Karpas-422 (cell line): ENCODE measurements around the gene NCMAP. TPM values are rescaled to one million over a fixed set of nuclear protein-coding genes. Genes with fewer than 3 reads are reported as not detected.

Source experiments
- DNase-seq: peaks from one replicate; pipeline ENCODE4 v3.0.0-alpha.2; 2015
- H2AFZ ChIP-seq: fragments of 200-600 bp; sonication (generic); 2 replicates; pipeline ENCODE4 v1.6.1; 2014; ENCODE audit warnings: antibody characterized with exemption, low read length, mixed read lengths
- H3K27ac ChIP-seq: fragments of 200-600 bp; sonication (generic); 2 replicates; pipeline ENCODE4 v1.5.1; 2014; ENCODE audit warnings: mild to moderate bottlenecking, low read length, moderate library complexity
- H3K27me3 ChIP-seq: fragments of 200-600 bp; sonication (generic); 2 replicates; pipeline ENCODE4 v1.6.1; 2014; ENCODE audit warnings: low read length, mixed read lengths
- H3K36me3 ChIP-seq: fragments of 200-600 bp; sonication (generic); 2 replicates; pipeline ENCODE4 v1.6.1; 2014; ENCODE audit warnings: low read length, mixed read lengths; ENCODE audit not compliant: insufficient read depth
- H3K4me1 ChIP-seq: fragments of 200-600 bp; sonication (generic); 2 replicates; pipeline ENCODE4 v1.6.1; 2014; ENCODE audit warnings: mild to moderate bottlenecking, low read length, mixed read lengths
- H3K4me2 ChIP-seq: fragments of 200-600 bp; sonication (generic); 2 replicates; pipeline ENCODE4 v1.6.1; 2014; ENCODE audit warnings: low read length, low read depth, mild to moderate bottlenecking; ENCODE audit not compliant: poor library complexity, severe bottlenecking
- H3K4me3 ChIP-seq: fragments of 200-600 bp; sonication (generic); 2 replicates; pipeline ENCODE4 v1.5.1; 2014; ENCODE audit warnings: mild to moderate bottlenecking, antibody characterized with exemption, low read length, mixed read lengths
- H3K79me2 ChIP-seq: fragments of 200-600 bp; sonication (generic); 2 replicates; pipeline ENCODE4 v1.6.1; 2014; ENCODE audit warnings: mild to moderate bottlenecking, low read length, mixed read lengths
- H3K9ac ChIP-seq: fragments of 200-600 bp; sonication (generic); 2 replicates; pipeline ENCODE4 v1.6.0; 2014; ENCODE audit warnings: low read length
- H3K9me2 ChIP-seq: fragments of 200-600 bp; sonication (generic), shearing (Covaris generic); replicated peaks from 2 replicates; pipeline ENCODE4 v1.6.0; 2014; ENCODE audit warnings: mild to moderate bottlenecking, low read length, moderate library complexity; ENCODE audit not compliant: insufficient read depth
- H3K9me3 ChIP-seq: fragments of 300-700, 200-600 bp; sonication (generic); 2 replicates; pipeline ENCODE4 v1.6.1; 2014; ENCODE audit warnings: low read length, mixed read lengths
- H4K20me1 ChIP-seq: fragments of 200-600 bp; sonication (generic); 2 replicates; pipeline ENCODE4 v1.6.1; 2014; ENCODE audit warnings: mild to moderate bottlenecking, antibody characterized with exemption, low read length, low read depth; ENCODE audit not compliant: insufficient read depth
- total RNA-seq: library from RNA; depleted of rRNA; stranded (reverse); fragments of >200 nt; shearing (Covaris generic); gene quantifications from 2 replicates; pipeline ENCODE4 v1.2.3, GENCODE V29; 2014; ENCODE audit warnings: low replicate concordance

Gene NCMAP
- total RNA-seq, 1 experiment from 2014 or later: not detected

- H3K79me2 ChIP-seq: no peaks in the 10 kb centered on the region
- peak overlapping the region; percentile 85 for H3K4me2 ChIP-seq
- H4K20me1 ChIP-seq: no peaks in the 10 kb centered on the region
- H3K9ac ChIP-seq: peak overlapping the region; percentile 52
- peak overlapping the region; percentile 86 for H3K27ac ChIP-seq
- peak overlapping the region; percentile 66 for H3K4me3 ChIP-seq
- H3K4me1 ChIP-seq: peaks cover 56% of the 10 kb centered on the region
- no peaks in the 10 kb centered on the region for H3K27me3 ChIP-seq
- H2AFZ ChIP-seq: peak overlapping the region; percentile 80
- H3K9me3 ChIP-seq: no peaks in the 10 kb centered on the region
- H3K9me2 ChIP-seq: no peaks in the 10 kb centered on the region
- DNase-seq: peak; percentile 84
- H3K36me3 ChIP-seq: no peaks in the 10 kb centered on the region
Observed at GRCh38 chr1:24536391-24536840, 19.5 kb upstream of the NCMAP start.

DNA sequence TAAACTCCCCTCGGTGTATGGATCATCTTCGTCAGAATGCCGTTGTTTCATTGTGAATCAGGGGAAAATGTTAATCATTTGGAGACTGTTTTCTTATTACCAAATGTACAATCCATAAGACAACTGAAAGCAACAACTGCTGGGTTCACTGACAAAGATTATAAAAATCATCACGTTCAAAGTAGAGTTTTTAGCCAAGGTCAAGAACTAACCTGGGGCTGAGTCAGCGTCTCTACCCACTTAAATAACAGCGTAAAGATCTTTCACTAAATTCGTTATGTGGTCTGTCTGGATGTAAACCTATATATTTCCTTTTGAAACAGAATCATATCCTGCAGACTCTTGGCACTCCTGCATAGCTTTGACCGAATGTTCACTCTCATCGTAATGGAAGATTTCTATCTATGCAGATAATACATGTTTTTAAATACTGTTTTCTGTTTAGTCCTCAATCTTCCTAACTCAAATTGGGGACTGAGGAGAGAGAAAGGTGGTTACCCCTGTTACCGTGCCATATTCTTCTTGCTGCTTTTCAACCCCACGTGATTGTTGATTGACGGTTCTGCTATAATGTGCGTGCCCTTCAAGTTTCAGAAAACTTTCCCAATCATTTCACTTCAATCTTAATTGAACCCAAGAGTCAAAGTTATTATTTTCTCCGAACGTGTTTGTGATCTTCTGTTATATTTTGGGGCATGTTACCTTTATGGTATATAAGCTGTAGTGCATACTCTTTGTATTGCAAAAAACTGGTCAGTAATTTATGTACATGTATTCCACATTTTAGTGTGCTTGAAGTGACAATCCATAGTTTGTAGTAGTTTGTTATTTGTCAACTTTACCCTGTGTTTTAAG lies 15.6 kb upstream of the NCMAP start:
- H3K27me3 ChIP-seq: no peaks in the 10 kb centered on the region
- H3K9me2 ChIP-seq: no peaks in the 10 kb centered on the region
- no peaks in the 10 kb centered on the region for H4K20me1 ChIP-seq
- peaks cover 54% of the 10 kb centered on the region for H3K4me1 ChIP-seq
- H3K36me3 ChIP-seq: no peaks in the 10 kb centered on the region
- H3K4me2 ChIP-seq: peak overlapping the region; percentile 20
- peak overlapping the region; percentile 4; the same call in 1 of the 2 replicates for H2AFZ ChIP-seq
- no peaks in the 10 kb centered on the region for H3K9me3 ChIP-seq
- H3K4me3 ChIP-seq: no peak overlapping the region
- H3K79me2 ChIP-seq: no peaks in the 10 kb centered on the region
- no peak for DNase-seq
- no peak overlapping the region for H3K27ac ChIP-seq
- no peak overlapping the region for H3K9ac ChIP-seq

- peak overlapping the region; percentile 4; the same call in 1 of the 2 replicates for H2AFZ ChIP-seq
- H3K9me2 ChIP-seq: no peaks in the 10 kb centered on the region
- H3K27me3 ChIP-seq: no peaks in the 10 kb centered on the region
- H3K4me2 ChIP-seq: peak overlapping the region; percentile 20
- H3K36me3 ChIP-seq: no peaks in the 10 kb centered on the region
- H3K4me1 ChIP-seq: peaks cover 46% of the 10 kb centered on the region
- no peaks in the 10 kb centered on the region for H3K79me2 ChIP-seq
- H3K9me3 ChIP-seq: no peaks in the 10 kb centered on the region
- no peak overlapping the region for H3K9ac ChIP-seq
- peak; percentile 51 for DNase-seq
- no peak overlapping the region for H3K4me3 ChIP-seq
- no peak overlapping the region for H3K27ac ChIP-seq
- no peaks in the 10 kb centered on the region for H4K20me1 ChIP-seq
Observed at GRCh38 chr1:24540906-24541710, 14.8 kb upstream of the NCMAP start.

GRCh38 chr1:24541711-24542346 lies 14.1 kb upstream of the NCMAP start:
- Histone ChIP-seq H3K4me1 (peaks cover 38% of the 10 kb centered on the region), H3K27ac (no peak overlapping the region), H3K4me3 (no peak overlapping the region), H3K9me3 (no peaks in the 10 kb centered on the region), H3K9ac (no peak overlapping the region), H4K20me1 (no peaks in the 10 kb centered on the region), H2AFZ (no peak overlapping the region), H3K4me2 (no peak overlapping the region), H3K79me2 (no peaks in the 10 kb centered on the region), H3K36me3 (no peaks in the 10 kb centered on the region), H3K9me2 (no peaks in the 10 kb centered on the region), H3K27me3 (no peaks in the 10 kb centered on the region)
- peak; percentile 46 for DNase-seq

GRCh38 chr1:24544239-24544638 lies 11.6 kb upstream of the NCMAP start:
- no peaks in the 10 kb centered on the region for H3K9me3 ChIP-seq
- H3K4me2 ChIP-seq: no peak overlapping the region
- no peaks in the 10 kb centered on the region for H3K79me2 ChIP-seq
- H3K4me3 ChIP-seq: no peak overlapping the region
- no peaks in the 10 kb centered on the region for H3K9me2 ChIP-seq
- no peak for DNase-seq
- H3K27me3 ChIP-seq: no peaks in the 10 kb centered on the region
- peaks cover 43% of the 10 kb centered on the region for H3K4me1 ChIP-seq
- no peaks in the 10 kb centered on the region for H3K36me3 ChIP-seq
- H2AFZ ChIP-seq: no peak overlapping the region
- H3K27ac ChIP-seq: no peak overlapping the region
- H4K20me1 ChIP-seq: no peaks in the 10 kb centered on the region
- no peak overlapping the region for H3K9ac ChIP-seq

DNA sequence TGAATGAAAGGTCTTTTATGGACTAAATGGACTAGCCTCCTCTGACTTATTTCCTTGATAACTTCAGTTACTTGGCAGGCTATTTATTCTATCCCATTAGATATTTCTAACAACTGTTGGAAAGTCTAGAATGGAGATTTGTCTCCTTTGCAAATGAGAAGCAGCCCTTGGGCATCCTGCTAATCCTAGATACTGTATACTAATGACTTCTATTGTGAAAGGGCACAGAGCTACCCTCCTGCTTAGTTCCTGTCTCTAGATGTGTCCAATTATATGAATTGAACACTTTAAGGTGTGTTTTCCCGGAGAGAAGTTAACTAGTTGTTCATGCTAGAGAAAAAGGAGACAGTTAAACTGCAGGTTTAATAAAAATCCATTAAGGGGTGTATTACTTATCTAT lies 10.2 kb upstream of the NCMAP start:
- Histone ChIP-seq H3K27ac (no peak overlapping the region), H3K9ac (no peak overlapping the region), H3K4me2 (no peak overlapping the region), H3K4me1 (peaks cover 29% of the 10 kb centered on the region), H4K20me1 (no peaks in the 10 kb centered on the region), H3K9me3 (no peaks in the 10 kb centered on the region), H3K27me3 (no peaks in the 10 kb centered on the region), H3K4me3 (no peak overlapping the region), H3K79me2 (no peaks in the 10 kb centered on the region), H3K9me2 (no peaks in the 10 kb centered on the region), H3K36me3 (no peaks in the 10 kb centered on the region), H2AFZ (no peak overlapping the region)
- DNase-seq: no peak

- Histone ChIP-seq H3K4me1 (peaks cover 20% of the 10 kb centered on the region), H4K20me1 (no peaks in the 10 kb centered on the region), H2AFZ (no peak overlapping the region), H3K27me3 (no peaks in the 10 kb centered on the region), H3K4me3 (no peak overlapping the region), H3K36me3 (no peaks in the 10 kb centered on the region), H3K27ac (no peak overlapping the region), H3K9me3 (no peaks in the 10 kb centered on the region), H3K4me2 (no peak overlapping the region), H3K79me2 (no peaks in the 10 kb centered on the region), H3K9me2 (no peaks in the 10 kb centered on the region), H3K9ac (no peak overlapping the region)
- DNase-seq: no peak
Observed at GRCh38 chr1:24547195-24547594, 8.7 kb upstream of the NCMAP start.

DNA sequence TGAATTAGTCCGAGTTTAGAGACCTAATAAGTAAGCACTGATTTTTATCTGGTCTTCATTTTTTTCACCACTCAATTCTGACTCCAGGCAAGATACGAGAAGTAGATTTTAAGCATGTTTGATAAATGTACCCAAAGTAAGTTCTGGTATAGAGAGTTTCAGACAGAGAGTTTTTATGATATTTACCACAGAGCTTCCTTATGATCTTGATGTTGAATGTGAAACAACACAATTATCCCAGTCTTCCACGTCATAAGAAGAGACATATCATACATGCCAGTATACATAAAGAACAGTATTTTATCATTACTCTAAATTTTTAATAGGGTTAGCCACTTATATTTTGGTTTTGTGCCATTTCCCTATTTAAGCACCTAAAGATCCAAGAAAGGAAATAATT lies 7.8 kb upstream of the NCMAP start:
- H3K36me3 ChIP-seq: no peaks in the 10 kb centered on the region
- H3K27me3 ChIP-seq: no peaks in the 10 kb centered on the region
- no peak overlapping the region for H3K27ac ChIP-seq
- peaks cover 20% of the 10 kb centered on the region for H3K4me1 ChIP-seq
- no peak overlapping the region for H3K9ac ChIP-seq
- H3K79me2 ChIP-seq: no peaks in the 10 kb centered on the region
- no peak overlapping the region for H2AFZ ChIP-seq
- no peak overlapping the region for H3K4me2 ChIP-seq
- H3K9me2 ChIP-seq: no peaks in the 10 kb centered on the region
- no peak overlapping the region for H3K4me3 ChIP-seq
- H3K9me3 ChIP-seq: no peaks in the 10 kb centered on the region
- no peaks in the 10 kb centered on the region for H4K20me1 ChIP-seq
- DNase-seq: no peak
